G401 (cell line): Measurements from ENCODE around the gene OR9I1. TPM values are rescaled to one million over a fixed set of nuclear protein-coding genes. Genes with fewer than 3 reads are reported as not detected.

ENCODE experiments used
- total RNA-seq: library from RNA; depleted of rRNA; stranded (reverse); fragments of >200 nt; shearing (Covaris generic); gene quantifications from 2 replicates; pipeline ENCODE4 v1.2.3, GENCODE V29; 2014; rRNA removed

Gene OR9I1
- total RNA-seq, 1 experiment from 2014 or later: not detected

Other genes starting within 250 kb of the OR9I1 start
- gene OR9Q1, start 101.6 kb downstream of the OR9I1 start, total RNA-seq: not detected in 2 replicates
- not detected in 2 replicates for gene OR6Q1, start 94.6 kb downstream of the OR9I1 start, total RNA-seq
- gene OR9Q2, start 63.5 kb upstream of the OR9I1 start, total RNA-seq: not detected in 2 replicates
- gene OR1S2, start 78.6 kb upstream of the OR9I1 start, total RNA-seq: not detected in 2 replicates
- not detected in 2 replicates for gene OR1S1, start 87.2 kb upstream of the OR9I1 start, total RNA-seq
- not detected in 2 replicates for gene OR10Q1, start 103.4 kb upstream of the OR9I1 start, total RNA-seq
- gene OR10W1, start 142.7 kb upstream of the OR9I1 start, total RNA-seq: not detected in 2 replicates
- gene OR5B17, start 233.5 kb upstream of the OR9I1 start, total RNA-seq: not detected in 2 replicates